ENCODE measurements around the gene PSMD6.
A peak's percentile ranks its signal among the peaks of the same experiment; 100 is the strongest.

PSMD6 gene

GRCh38 chr3:63992516-63993209, 30.6 kb downstream of the PSMD6 start:
- H3K9me3 ChIP-seq (ENCODE audit: insufficient read depth, low read length), result no peaks in the 10 kb centered on the region
- peaks cover 10% of the 10 kb centered on the region for H3K4me1 ChIP-seq (ENCODE audit: low read length)
- H3K4me2 ChIP-seq (ENCODE audit: low read length), result peak overlapping the region; percentile 5; the same call in 1 of the 2 replicates
- no peak for TF ChIP-seq EZH2phosphoT487 (IDR thresholded peaks at IDR 0.05; ENCODE audit: low read depth)
- peak overlapping the region; percentile 10; the same call in 1 of the 2 replicates for H3K27ac ChIP-seq (ENCODE audit: low read length)
- H3K36me3 ChIP-seq (replicated peaks; ENCODE audit: low read depth, low read length), result peaks cover 82% of the 10 kb centered on the region
- no peak overlapping the region for H3K4me3 ChIP-seq (ENCODE audit: low read length)
- H4K20me1 ChIP-seq (ENCODE audit: insufficient read depth, low read length), result 0 out of 2 replicates have a peak, but pooled peaks cover 4% of the 10 kb centered on the region
- no peak overlapping the region for H3K9ac ChIP-seq (ENCODE audit: low read length)
- H2AFZ ChIP-seq (ENCODE audit: low read depth, low read length), result no peak overlapping the region
- H3K79me2 ChIP-seq (ENCODE audit: low read length), result no peaks in the 10 kb centered on the region; the same call in 1 of the 2 replicates
- H3K27me3 ChIP-seq (ENCODE audit: low read depth, low read length), result no peaks in the 10 kb centered on the region

- H3K4me2 ChIP-seq (ENCODE audit: low read length), result no peak overlapping the region
- peaks cover 84% of the 10 kb centered on the region for H3K36me3 ChIP-seq (replicated peaks; ENCODE audit: low read depth, low read length)
- H3K9ac ChIP-seq (ENCODE audit: low read length), result no peak overlapping the region
- H3K27me3 ChIP-seq (ENCODE audit: low read depth, low read length), result no peaks in the 10 kb centered on the region
- no peak overlapping the region for H3K27ac ChIP-seq (ENCODE audit: low read length)
- no peaks in the 10 kb centered on the region for H3K9me3 ChIP-seq (ENCODE audit: insufficient read depth, low read length)
- TF ChIP-seq CTCF (IDR thresholded peaks at IDR 0.05; ENCODE audit: low read depth, low read length) (no peak), EZH2phosphoT487 (IDR thresholded peaks at IDR 0.05; ENCODE audit: low read depth) (no peak)
- H4K20me1 ChIP-seq (ENCODE audit: insufficient read depth, low read length), result 0 out of 2 replicates have a peak, but pooled peaks cover 4% of the 10 kb centered on the region
- H3K4me3 ChIP-seq (ENCODE audit: low read length), result no peak overlapping the region
- H3K79me2 ChIP-seq (ENCODE audit: low read length), result no peaks in the 10 kb centered on the region; the same call in 1 of the 2 replicates
- H2AFZ ChIP-seq (ENCODE audit: low read depth, low read length), result no peak overlapping the region
- H3K4me1 ChIP-seq (ENCODE audit: low read length), result peaks cover 10% of the 10 kb centered on the region
Measured at GRCh38 chr3:63991666-63992065, 31.6 kb downstream of the PSMD6 start.

- H3K36me3 ChIP-seq (replicated peaks; ENCODE audit: low read depth, low read length), result peaks cover 79% of the 10 kb centered on the region
- H3K27me3 ChIP-seq (ENCODE audit: low read depth, low read length), result no peaks in the 10 kb centered on the region
- H3K79me2 ChIP-seq (ENCODE audit: low read length), result no peaks in the 10 kb centered on the region; the same call in 1 of the 2 replicates
- H3K9ac ChIP-seq (ENCODE audit: low read length), result no peak overlapping the region
- no peak overlapping the region for H3K27ac ChIP-seq (ENCODE audit: low read length)
- H2AFZ ChIP-seq (ENCODE audit: low read depth, low read length), result no peak overlapping the region
- no peaks in the 10 kb centered on the region for H3K9me3 ChIP-seq (ENCODE audit: insufficient read depth, low read length)
- 0 out of 2 replicates have a peak, but pooled peaks cover 4% of the 10 kb centered on the region for H4K20me1 ChIP-seq (ENCODE audit: insufficient read depth, low read length)
- peaks cover 10% of the 10 kb centered on the region for H3K4me1 ChIP-seq (ENCODE audit: low read length)
- H3K4me3 ChIP-seq (ENCODE audit: low read length), result no peak overlapping the region
- H3K4me2 ChIP-seq (ENCODE audit: low read length), result no peak overlapping the region
- TF ChIP-seq CTCF (IDR thresholded peaks at IDR 0.05; ENCODE audit: low read depth, low read length), result no peak
- no peak for TF ChIP-seq EZH2phosphoT487 (IDR thresholded peaks at IDR 0.05; ENCODE audit: low read depth)
Measured at GRCh38 chr3:63990733-63991132, 32.6 kb downstream of the PSMD6 start.

GRCh38 chr3:63990204-63990603, 33.1 kb downstream of the PSMD6 start:
- no peaks in the 10 kb centered on the region; the same call in 1 of the 2 replicates for H3K79me2 ChIP-seq (ENCODE audit: low read length)
- H3K9ac ChIP-seq (ENCODE audit: low read length), result no peak overlapping the region
- H3K27me3 ChIP-seq (ENCODE audit: low read depth, low read length), result no peaks in the 10 kb centered on the region
- no peak overlapping the region for H3K4me3 ChIP-seq (ENCODE audit: low read length)
- peaks cover 79% of the 10 kb centered on the region for H3K36me3 ChIP-seq (replicated peaks; ENCODE audit: low read depth, low read length)
- no peak overlapping the region for H2AFZ ChIP-seq (ENCODE audit: low read depth, low read length)
- no peak overlapping the region for H3K27ac ChIP-seq (ENCODE audit: low read length)
- H3K4me2 ChIP-seq (ENCODE audit: low read length), result no peak overlapping the region
- TF ChIP-seq EZH2phosphoT487 (IDR thresholded peaks at IDR 0.05; ENCODE audit: low read depth), result no peak
- TF ChIP-seq CTCF (IDR thresholded peaks at IDR 0.05; ENCODE audit: low read depth, low read length), result no peak
- peaks cover 10% of the 10 kb centered on the region for H3K4me1 ChIP-seq (ENCODE audit: low read length)
- 0 out of 2 replicates have a peak, but pooled peaks cover 4% of the 10 kb centered on the region for H4K20me1 ChIP-seq (ENCODE audit: insufficient read depth, low read length)
- no peaks in the 10 kb centered on the region for H3K9me3 ChIP-seq (ENCODE audit: insufficient read depth, low read length)

Data from OCI-LY3 (cell line).